ENCODE data around the gene DLG5. TPM values are rescaled to one million over a fixed set of nuclear protein-coding genes. Genes with fewer than 3 reads are reported as not detected.

The DLG5 gene
- total and polyA plus RNA-seq, 10 of the 15 experiments (the other 5 are each of a cell fraction or from before 2014, with no cell fraction given), result 0.18 to 6.6 (median 2.7) TPM

DNA sequence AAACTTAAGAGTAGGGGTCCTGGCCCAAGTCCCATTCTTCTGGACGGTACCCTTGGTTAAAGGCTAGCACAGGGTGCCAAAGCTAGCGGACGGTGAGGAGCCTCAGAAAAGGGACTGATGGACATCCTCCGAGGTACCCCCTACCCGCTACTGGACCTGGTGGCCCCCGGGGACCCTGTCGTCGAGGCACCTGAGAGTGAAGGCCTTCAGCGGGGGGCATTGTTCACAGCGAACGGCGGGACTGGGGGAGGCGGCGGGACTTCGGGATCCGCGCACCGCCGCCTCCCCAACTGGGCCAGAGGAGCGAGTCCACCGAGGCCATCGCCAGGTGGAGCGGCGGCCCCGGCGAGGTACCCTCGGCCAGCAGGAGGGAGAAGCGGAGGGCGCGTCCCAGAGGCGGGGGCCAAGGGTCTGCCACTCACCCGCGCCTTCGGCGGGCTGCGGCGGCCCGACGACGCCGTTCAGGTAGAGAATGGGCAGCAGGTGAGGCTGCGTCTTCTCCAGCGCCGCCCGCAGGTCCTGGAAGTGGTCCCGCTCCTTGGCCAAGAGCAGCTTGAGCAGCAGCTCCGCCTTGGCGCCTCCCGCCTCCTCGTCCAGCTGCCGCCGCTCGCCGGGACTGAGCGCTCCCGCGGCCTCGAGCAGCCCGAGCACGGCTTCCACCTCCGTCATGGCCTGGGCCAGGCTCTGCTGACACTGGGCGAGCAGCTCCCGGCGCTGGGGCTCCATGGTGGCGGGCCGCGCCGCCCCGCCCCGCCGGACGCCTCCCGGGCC lies 575 bp downstream of the DLG5 start:
- Histone ChIP-seq H3K9ac (ENCODE audit: control insufficient read depth, insufficient read depth, low read length) (peak overlapping the region; percentile 42), H3K4me1 (ENCODE audit: control insufficient read depth, insufficient read depth, low read length) (peaks cover 12% of the 10 kb centered on the region), H2AFZ (ENCODE audit: control insufficient read depth, low read depth, low read length) (peak overlapping the region; percentile 88), H3K79me2 (ENCODE audit: control insufficient read depth, insufficient read depth, low read length) (no peaks in the 10 kb centered on the region; the same call in none of the 2 replicates), H3K4me2 (ENCODE audit: control insufficient read depth, insufficient read depth) (peak overlapping the region; percentile 91), H3K27ac (ENCODE audit: control insufficient read depth, insufficient read depth) (no peak overlapping the region), H3K9me3 (replicated peaks; ENCODE audit: control insufficient read depth, insufficient read depth, low read length) (no peaks in the 10 kb centered on the region; the same call in 2 of the 3 replicates), H3K27me3 (replicated peaks in 1 of 2; ENCODE audit: control insufficient read depth in 2 of 2, insufficient read depth in 2 of 2, low read length in 1 of 2) (peaks cover 6 to 12% of the 10 kb centered on the region in 2 experiments), H3K4me3 (peak overlapping the region; percentile 77), H4K20me1 (ENCODE audit: control insufficient read depth, insufficient read depth) (no peaks in the 10 kb centered on the region), H3K36me3 (ENCODE audit: control insufficient read depth in 2 of 2, insufficient read depth in 2 of 2, low read length in 1 of 2) (no peaks in the 10 kb centered on the region)
- in situ Hi-C loops (cut with MboI) (no loop called here), intact Hi-C loops (cut with micrococcal nuclease; ENCODE audit: unreplicated experiment) (loop anchor here (5.0 kb wide), 1 partner anchor 79 kb away; no protein-coding TSS in a partner anchor)
- POLR2A ChIA-PET, result no interaction called here
- TF ChIP-seq DPF2 (IDR thresholded peaks at IDR 0.05), result 0 out of 2 replicates have a peak, but pooled peaks have one; percentile 24
- TF ChIP-seq LARP7 (IDR thresholded peaks at IDR 0.05), result peak; percentile 58; the same call in 1 of the 2 replicates
- peak; percentile 17; the same call in 1 of the 2 replicates for TF ChIP-seq IKZF1 (conservative IDR thresholded peaks at IDR 0.05)
- no peak for TF ChIP-seq NFIC (IDR thresholded peaks at IDR 0.05; ENCODE audit: low read depth, low read length)
- no peak for TF ChIP-seq TCF12 (IDR thresholded peaks at IDR 0.05; ENCODE audit: low read depth, low read length)
- ATAC-seq (peak; percentile 78), DNase-seq (ENCODE audit: low read depth, low spot score) (no peak), FAIRE-seq (no peak)
- WGBS (ENCODE audit: insufficient coverage, insufficient replicate concordance, low lambda C conversion rate, missing lambda C conversion rate), result 5% methylated on average over 49 of the region's 73 CpGs
- CTCF ChIA-PET, result interaction anchor here (0.6 to 0.7 kb wide), 2 partner anchors 742 to 1269 kb away, joined by 3 to 4 read pairs; no protein-coding TSS in a partner anchor
- RAD21 ChIA-PET (ENCODE audit: unreplicated experiment), result no interaction called here
- BruUV-seq (replicated peaks), result no TSS peak
- SMC1A ChIA-PET (ENCODE audit: uncharacterized antibody, unreplicated experiment), result interaction anchor here (1.3 kb wide), 1 partner anchor 14 kb away, joined by 3 read pairs; no protein-coding TSS in a partner anchor

DNA sequence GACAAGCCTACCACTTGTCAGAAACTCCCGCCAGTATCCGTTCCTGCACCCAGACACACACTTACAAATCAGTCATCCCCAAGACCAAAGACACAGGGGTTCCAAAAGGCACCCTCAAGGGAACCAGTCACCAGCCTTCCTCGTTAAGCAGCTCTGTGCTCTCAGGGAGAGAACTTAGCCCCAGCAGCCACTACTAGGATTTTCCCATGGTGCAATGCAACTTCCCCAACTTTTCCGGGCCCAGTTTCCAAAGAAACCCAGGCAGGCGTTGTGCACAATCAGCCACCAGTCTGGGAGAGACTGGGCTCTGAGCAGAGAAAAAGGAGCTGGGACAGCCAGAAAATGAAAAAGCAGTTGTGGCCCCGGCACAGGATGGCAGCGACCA lies 1.2 kb downstream of the DLG5 start:
- in situ Hi-C loops (cut with MboI) (no loop called here), intact Hi-C loops (cut with micrococcal nuclease; ENCODE audit: unreplicated experiment) (loop anchor here (5.0 kb wide), 1 partner anchor 78 kb away; no protein-coding TSS in a partner anchor)
- H4K20me1 ChIP-seq (ENCODE audit: control insufficient read depth, insufficient read depth), result no peaks in the 10 kb centered on the region
- H2AFZ ChIP-seq (ENCODE audit: control insufficient read depth, low read depth, low read length), result peak overlapping the region; percentile 88
- SMC1A ChIA-PET (ENCODE audit: uncharacterized antibody, unreplicated experiment), result interaction anchor here (0.7 to 1.3 kb wide), 2 partner anchors 14 to 78 kb away, joined by 3 read pairs; no protein-coding TSS in a partner anchor
- POLR2A ChIA-PET, result no interaction called here
- H3K4me1 ChIP-seq (ENCODE audit: control insufficient read depth, insufficient read depth, low read length), result peaks cover 12% of the 10 kb centered on the region
- RAD21 ChIA-PET (ENCODE audit: unreplicated experiment), result no interaction called here
- no peak; the same call in 2 of the 3 replicates for ATAC-seq
- 48% methylated on average over 7 of the region's 7 CpGs for WGBS (ENCODE audit: insufficient coverage, insufficient replicate concordance, low lambda C conversion rate, missing lambda C conversion rate)
- no peak overlapping the region for H3K27ac ChIP-seq (ENCODE audit: control insufficient read depth, insufficient read depth)
- CTCF ChIA-PET, result interaction anchor here (0.7 to 1.0 kb wide), 2 partner anchors 15 to 742 kb away, joined by 4 read pairs; no protein-coding TSS in a partner anchor
- peaks cover 6 to 12% of the 10 kb centered on the region in 2 experiments for H3K27me3 ChIP-seq (replicated peaks in 1 of 2; ENCODE audit: control insufficient read depth in 2 of 2, insufficient read depth in 2 of 2, low read length in 1 of 2)
- no peaks in the 10 kb centered on the region; the same call in 2 of the 3 replicates for H3K9me3 ChIP-seq (replicated peaks; ENCODE audit: control insufficient read depth, insufficient read depth, low read length)
- peak overlapping the region; percentile 77 for H3K4me3 ChIP-seq
- peak overlapping the region; percentile 42 for H3K9ac ChIP-seq (ENCODE audit: control insufficient read depth, insufficient read depth, low read length)
- no peaks in the 10 kb centered on the region for H3K36me3 ChIP-seq (ENCODE audit: control insufficient read depth in 2 of 2, insufficient read depth in 2 of 2, low read length in 1 of 2)
- H3K4me2 ChIP-seq (ENCODE audit: control insufficient read depth, insufficient read depth), result peak overlapping the region; percentile 91
- no TSS peak for BruUV-seq (replicated peaks)
- DNase-seq (ENCODE audit: low read depth, low spot score), result no peak
- no peaks in the 10 kb centered on the region; the same call in none of the 2 replicates for H3K79me2 ChIP-seq (ENCODE audit: control insufficient read depth, insufficient read depth, low read length)
- FAIRE-seq, result no peak
- TF ChIP-seq SMAD5 (IDR thresholded peaks at IDR 0.05; ENCODE audit: low read depth) (no peak), IKZF1 (conservative IDR thresholded peaks at IDR 0.05) (no peak), RAD51 (IDR thresholded peaks at IDR 0.05) (no peak), MYB (IDR thresholded peaks at IDR 0.05; ENCODE audit: borderline replicate concordance, low read depth, low read length) (no peak), HDGF (IDR thresholded peaks at IDR 0.05) (no peak), ASH2L (IDR thresholded peaks at IDR 0.05; ENCODE audit: borderline replicate concordance, low read depth) (no peak), EZH2 (IDR thresholded peaks at IDR 0.05; ENCODE audit: borderline replicate concordance, control insufficient read depth, low read depth, low read length) (no peak), WRNIP1 (IDR thresholded peaks at IDR 0.05; ENCODE audit: borderline replicate concordance, low read depth, low read length) (no peak)
- TF ChIP-seq, protein P1, sequence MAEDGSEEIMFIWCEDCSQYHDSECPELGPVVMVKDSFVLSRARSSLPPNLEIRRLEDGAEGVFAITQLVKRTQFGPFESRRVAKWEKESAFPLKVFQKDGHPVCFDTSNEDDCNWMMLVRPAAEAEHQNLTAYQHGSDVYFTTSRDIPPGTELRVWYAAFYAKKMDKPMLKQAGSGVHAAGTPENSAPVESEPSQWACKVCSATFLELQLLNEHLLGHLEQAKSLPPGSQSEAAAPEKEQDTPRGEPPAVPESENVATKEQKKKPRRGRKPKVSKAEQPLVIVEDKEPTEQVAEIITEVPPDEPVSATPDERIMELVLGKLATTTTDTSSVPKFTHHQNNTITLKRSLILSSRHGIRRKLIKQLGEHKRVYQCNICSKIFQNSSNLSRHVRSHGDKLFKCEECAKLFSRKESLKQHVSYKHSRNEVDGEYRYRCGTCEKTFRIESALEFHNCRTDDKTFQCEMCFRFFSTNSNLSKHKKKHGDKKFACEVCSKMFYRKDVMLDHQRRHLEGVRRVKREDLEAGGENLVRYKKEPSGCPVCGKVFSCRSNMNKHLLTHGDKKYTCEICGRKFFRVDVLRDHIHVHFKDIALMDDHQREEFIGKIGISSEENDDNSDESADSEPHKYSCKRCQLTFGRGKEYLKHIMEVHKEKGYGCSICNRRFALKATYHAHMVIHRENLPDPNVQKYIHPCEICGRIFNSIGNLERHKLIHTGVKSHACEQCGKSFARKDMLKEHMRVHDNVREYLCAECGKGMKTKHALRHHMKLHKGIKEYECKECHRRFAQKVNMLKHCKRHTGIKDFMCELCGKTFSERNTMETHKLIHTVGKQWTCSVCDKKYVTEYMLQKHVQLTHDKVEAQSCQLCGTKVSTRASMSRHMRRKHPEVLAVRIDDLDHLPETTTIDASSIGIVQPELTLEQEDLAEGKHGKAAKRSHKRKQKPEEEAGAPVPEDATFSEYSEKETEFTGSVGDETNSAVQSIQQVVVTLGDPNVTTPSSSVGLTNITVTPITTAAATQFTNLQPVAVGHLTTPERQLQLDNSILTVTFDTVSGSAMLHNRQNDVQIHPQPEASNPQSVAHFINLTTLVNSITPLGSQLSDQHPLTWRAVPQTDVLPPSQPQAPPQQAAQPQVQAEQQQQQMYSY (CRISPR knock-in tag; IDR thresholded peaks at IDR 0.05), result no peak
